ENCODE measurements around the gene KCTD18. TPM values are rescaled to one million over a fixed set of nuclear protein-coding genes. Genes with fewer than 3 reads are reported as not detected.

The KCTD18 gene
- total RNA-seq, 1 donor from 2014 or later = 4.7 TPM

GRCh38 chr2:200490001-200490400 is 19.9 kb downstream of the KCTD18 start:
- Mint-ChIP-seq H3K27ac (ENCODE audit: unreplicated experiment) (no peak overlapping the region), H3K36me3 (ENCODE audit: unreplicated experiment) (peaks cover 13% of the 10 kb centered on the region), H3K27me3 (ENCODE audit: unreplicated experiment) (peaks cover 2% of the 10 kb centered on the region), H3K9me3 (ENCODE audit: unreplicated experiment) (no peaks in the 10 kb centered on the region), H3K4me1 (ENCODE audit: low read depth, unreplicated experiment) (peaks cover 2% of the 10 kb centered on the region), H3K4me3 (ENCODE audit: unreplicated experiment) (no peak overlapping the region)
- no peak for TF ChIP-seq CTCF (IDR thresholded peaks at IDR 0.05; ENCODE audit: partially characterized antibody, unreplicated experiment)
- DNase-seq = no peak

DNA sequence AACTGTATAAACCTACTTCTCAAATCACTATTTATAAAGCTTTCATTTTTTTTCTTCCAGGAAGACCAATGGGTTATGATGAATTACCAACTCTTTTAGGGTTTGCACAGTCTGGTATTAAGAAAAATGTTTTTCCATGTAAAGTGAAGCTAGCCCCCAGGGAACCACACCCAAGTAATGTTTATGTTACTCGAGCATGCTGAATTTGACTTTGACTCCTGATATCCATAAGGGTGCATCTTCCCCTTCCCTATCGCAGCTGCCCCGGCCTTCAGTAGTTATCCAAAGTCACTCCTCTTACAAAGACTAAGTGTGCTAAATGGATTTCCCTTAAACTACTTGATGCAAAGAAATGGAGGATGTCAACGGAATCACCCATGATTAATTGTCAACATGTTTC is 21.7 kb downstream of the KCTD18 start:
- H3K4me1 Mint-ChIP-seq (ENCODE audit: low read depth, unreplicated experiment) = peaks cover 4% of the 10 kb centered on the region
- peaks cover 13% of the 10 kb centered on the region for H3K36me3 Mint-ChIP-seq (ENCODE audit: unreplicated experiment)
- H3K9me3 Mint-ChIP-seq (ENCODE audit: unreplicated experiment) = peaks cover 2% of the 10 kb centered on the region
- H3K27ac Mint-ChIP-seq (ENCODE audit: unreplicated experiment) = no peak overlapping the region
- H3K27me3 Mint-ChIP-seq (ENCODE audit: unreplicated experiment) = peaks cover 2% of the 10 kb centered on the region
- no peak for DNase-seq
- no peak overlapping the region for H3K4me3 Mint-ChIP-seq (ENCODE audit: unreplicated experiment)
- TF ChIP-seq CTCF (IDR thresholded peaks at IDR 0.05; ENCODE audit: partially characterized antibody, unreplicated experiment) = no peak

- Mint-ChIP-seq H3K9me3 (ENCODE audit: unreplicated experiment) (peaks cover 2% of the 10 kb centered on the region), H3K36me3 (ENCODE audit: unreplicated experiment) (peaks cover 6% of the 10 kb centered on the region), H3K27me3 (ENCODE audit: unreplicated experiment) (no peaks in the 10 kb centered on the region)
These were observed 23.3 kb downstream of the KCTD18 start for GRCh38 chr2:200486529-200486928.

DNA sequence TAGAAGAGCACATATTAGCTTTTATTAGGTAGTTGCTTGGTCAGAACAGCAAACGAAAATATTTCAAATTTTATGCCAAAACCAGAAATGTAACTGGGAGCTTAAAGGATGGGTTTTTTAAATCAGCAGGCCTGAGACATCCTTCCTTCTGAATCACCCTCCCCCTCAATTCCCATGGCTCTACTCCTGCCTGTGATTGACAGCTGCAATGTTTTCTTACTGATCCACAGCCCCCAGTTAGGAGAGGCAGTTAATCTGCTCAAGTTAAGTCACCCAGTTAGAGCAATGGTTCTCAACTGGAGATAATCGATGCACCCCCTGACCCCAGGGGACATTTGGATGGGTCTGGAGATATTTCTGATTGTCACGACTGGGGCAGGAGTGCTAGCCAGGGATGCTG is 24.9 kb downstream of the KCTD18 start:
- Mint-ChIP-seq H3K27me3 (ENCODE audit: unreplicated experiment) (no peaks in the 10 kb centered on the region), H3K4me3 (ENCODE audit: unreplicated experiment) (no peak overlapping the region), H3K27ac (ENCODE audit: unreplicated experiment) (no peak overlapping the region), H3K4me1 (ENCODE audit: low read depth, unreplicated experiment) (peaks cover 5% of the 10 kb centered on the region), H3K9me3 (ENCODE audit: unreplicated experiment) (peaks cover 2% of the 10 kb centered on the region), H3K36me3 (ENCODE audit: unreplicated experiment) (no peaks in the 10 kb centered on the region)
- TF ChIP-seq CTCF (IDR thresholded peaks at IDR 0.05; ENCODE audit: partially characterized antibody, unreplicated experiment) = no peak
- no peak for DNase-seq

More at GRCh38 chr2:200486529-200486928, 23.3 kb downstream of the KCTD18 start:
- no peak for TF ChIP-seq CTCF (IDR thresholded peaks at IDR 0.05; ENCODE audit: partially characterized antibody, unreplicated experiment)
- no peak for DNase-seq
- peaks cover 4% of the 10 kb centered on the region for H3K4me1 Mint-ChIP-seq (ENCODE audit: low read depth, unreplicated experiment)
- H3K4me3 Mint-ChIP-seq (ENCODE audit: unreplicated experiment) = no peak overlapping the region
- H3K27ac Mint-ChIP-seq (ENCODE audit: unreplicated experiment) = no peak overlapping the region

- Mint-ChIP-seq H3K4me1 (ENCODE audit: low read depth, unreplicated experiment) (peaks cover 5% of the 10 kb centered on the region), H3K9me3 (ENCODE audit: unreplicated experiment) (peaks cover 2% of the 10 kb centered on the region), H3K36me3 (ENCODE audit: unreplicated experiment) (no peaks in the 10 kb centered on the region), H3K27me3 (ENCODE audit: unreplicated experiment) (no peaks in the 10 kb centered on the region), H3K27ac (ENCODE audit: unreplicated experiment) (no peak overlapping the region), H3K4me3 (ENCODE audit: unreplicated experiment) (no peak overlapping the region)
- DNase-seq = peak; percentile 73
- TF ChIP-seq CTCF (IDR thresholded peaks at IDR 0.05; ENCODE audit: partially characterized antibody, unreplicated experiment) = peak; percentile 59
These were observed 26.1 kb downstream of the KCTD18 start for GRCh38 chr2:200483729-200484198.

All from glutamatergic neuron (in vitro differentiated cells).